ENCODE data around the gene TSPAN31.
"Not testable (repeated sequence)": the region's sequence is repeated elsewhere in the genome, so short reads cannot be mapped to it uniquely, and the experiment has no call there.

The TSPAN31 gene

GRCh38 chr12:57744777-57745484 lies at the start of gene TSPAN31:
TSS of gene TSPAN31 (plus strand) at chr12:57745039. CDS start at chr12:57745155, 116 bp downstream.
- DNase-seq (ENCODE audit: extremely low read depth in 1 of 2, low read depth in 1 of 2), result peak; percentile 84 to 96

- DNase-seq (ENCODE audit: extremely low read depth in 1 of 2, low read depth in 1 of 2), result no peak
These were observed 48.9 kb upstream of the TSPAN31 start for GRCh38 chr12:57695770-57696432.

GRCh38 chr12:57697076-57697475 lies 47.8 kb upstream of the TSPAN31 start:
- no peak for DNase-seq (ENCODE audit: extremely low read depth in 1 of 2, low read depth in 1 of 2)

GRCh38 chr12:57698414-57698813 lies 46.4 kb upstream of the TSPAN31 start:
- DNase-seq (ENCODE audit: extremely low read depth in 1 of 2, low read depth in 1 of 2), result no peak

GRCh38 chr12:57700317-57700716 lies 44.5 kb upstream of the TSPAN31 start:
- no peak for DNase-seq (ENCODE audit: extremely low read depth in 1 of 2, low read depth in 1 of 2)

- DNase-seq (ENCODE audit: extremely low read depth in 1 of 2, low read depth in 1 of 2), result no peak
These were observed 37.6 kb upstream of the TSPAN31 start for GRCh38 chr12:57707250-57707649.

GRCh38 chr12:57708296-57708695 lies 36.5 kb upstream of the TSPAN31 start:
- DNase-seq (ENCODE audit: extremely low read depth in 1 of 2, low read depth in 1 of 2), result no peak

- DNase-seq (ENCODE audit: extremely low read depth in 1 of 2, low read depth in 1 of 2), result no peak
These were observed 32.1 kb upstream of the TSPAN31 start for GRCh38 chr12:57712701-57713100.

GRCh38 chr12:57713209-57713608 lies 31.6 kb upstream of the TSPAN31 start:
- DNase-seq (ENCODE audit: extremely low read depth in 1 of 2, low read depth in 1 of 2), result no peak

GRCh38 chr12:57715036-57715748 lies 29.6 kb upstream of the TSPAN31 start:
- not testable (repeated sequence) for DNase-seq (ENCODE audit: extremely low read depth in 1 of 2, low read depth in 1 of 2)

GRCh38 chr12:57715786-57716185 lies 29.1 kb upstream of the TSPAN31 start:
- DNase-seq (ENCODE audit: extremely low read depth in 1 of 2, low read depth in 1 of 2), result no peak

GRCh38 chr12:57716305-57716704 lies 28.5 kb upstream of the TSPAN31 start:
- DNase-seq (ENCODE audit: extremely low read depth in 1 of 2, low read depth in 1 of 2), result no peak

GRCh38 chr12:57717131-57717530 lies 27.7 kb upstream of the TSPAN31 start:
- DNase-seq (ENCODE audit: extremely low read depth in 1 of 2, low read depth in 1 of 2), result no peak

- no peak for DNase-seq (ENCODE audit: extremely low read depth in 1 of 2, low read depth in 1 of 2)
These were observed 26.8 kb upstream of the TSPAN31 start for GRCh38 chr12:57717846-57718640.

GRCh38 chr12:57718641-57719528 lies 26.0 kb upstream of the TSPAN31 start:
- no peak for DNase-seq (ENCODE audit: extremely low read depth in 1 of 2, low read depth in 1 of 2)

- DNase-seq (ENCODE audit: extremely low read depth in 1 of 2, low read depth in 1 of 2), result no peak
These were observed 24.8 kb upstream of the TSPAN31 start for GRCh38 chr12:57719777-57720605.

- no peak for DNase-seq (ENCODE audit: extremely low read depth in 1 of 2, low read depth in 1 of 2)
These were observed 23.9 kb upstream of the TSPAN31 start for GRCh38 chr12:57720606-57721595.

Data from stimulated activated CD8-positive, alpha-beta memory T cell treated with anti-CD3 and anti-CD28 coated beads, Interleukin-7, amount 100 ng/mL, for 48 hours (primary cell).